HG02870 (cell line): ENCODE data around the gene CNTNAP2.
A peak's percentile ranks its signal among the peaks of the same experiment; 100 is the strongest.

Source experiments
- ATAC-seq: cut with Tn5 transposase; IDR thresholded peaks from one replicate; pipeline ENCODE4 v1.9.1; 2021; ENCODE audit warnings: mild to moderate bottlenecking, moderate library complexity; ENCODE audit not compliant: unreplicated experiment

Gene CNTNAP2

GRCh38 chr7:147193476-147193875 lies 1076.9 kb downstream of the CNTNAP2 start:
- ATAC-seq: no peak

GRCh38 chr7:147196481-147196880 lies 1079.9 kb downstream of the CNTNAP2 start:
- no peak for ATAC-seq

GRCh38 chr7:147197006-147197405 lies 1080.4 kb downstream of the CNTNAP2 start:
- no peak for ATAC-seq

GRCh38 chr7:147199868-147200267 lies 1083.3 kb downstream of the CNTNAP2 start:
- no peak for ATAC-seq

- no peak for ATAC-seq
Measured at GRCh38 chr7:147207988-147208387, 1091.4 kb downstream of the CNTNAP2 start.

GRCh38 chr7:147231275-147231674 lies 1114.7 kb downstream of the CNTNAP2 start:
- ATAC-seq: no peak

GRCh38 chr7:147235645-147236382 lies 1119.2 kb downstream of the CNTNAP2 start:
- ATAC-seq: no peak

- ATAC-seq: no peak
Measured at GRCh38 chr7:147240468-147240867, 1123.9 kb downstream of the CNTNAP2 start.

GRCh38 chr7:147245274-147245673 lies 1128.7 kb downstream of the CNTNAP2 start:
- ATAC-seq: peak; percentile 85

- no peak for ATAC-seq
Measured at GRCh38 chr7:147249956-147250355, 1133.4 kb downstream of the CNTNAP2 start.

GRCh38 chr7:147251751-147252325 lies 1135.2 kb downstream of the CNTNAP2 start:
- ATAC-seq: no peak

GRCh38 chr7:147261693-147262092 lies 1145.1 kb downstream of the CNTNAP2 start:
- no peak for ATAC-seq

GRCh38 chr7:147265528-147265927 lies 1148.9 kb downstream of the CNTNAP2 start:
- no peak for ATAC-seq

GRCh38 chr7:147276106-147276505 lies 1159.5 kb downstream of the CNTNAP2 start:
- no peak for ATAC-seq

- no peak for ATAC-seq
Measured at GRCh38 chr7:147276783-147277370, 1160.3 kb downstream of the CNTNAP2 start.

- no peak for ATAC-seq
Measured at GRCh38 chr7:147279514-147279913, 1162.9 kb downstream of the CNTNAP2 start.

GRCh38 chr7:147279964-147280374 lies 1163.4 kb downstream of the CNTNAP2 start:
- no peak for ATAC-seq

- ATAC-seq: no peak
Measured at GRCh38 chr7:147282204-147282603, 1165.6 kb downstream of the CNTNAP2 start.

GRCh38 chr7:147296201-147296600 lies 1179.6 kb downstream of the CNTNAP2 start:
- no peak for ATAC-seq

- no peak for ATAC-seq
Measured at GRCh38 chr7:147296986-147297385, 1180.4 kb downstream of the CNTNAP2 start.

- no peak for ATAC-seq
Measured at GRCh38 chr7:147298611-147299043, 1182.0 kb downstream of the CNTNAP2 start.

- no peak for ATAC-seq
Measured at GRCh38 chr7:147300293-147300692, 1183.7 kb downstream of the CNTNAP2 start.
